Activated CD4-positive, alpha-beta T cell treated with anti-CD3 and anti-CD28 coated beads, Interleukin-2, amount 50 U/mL, for 24 hours (primary cell): ENCODE data around the gene TRAPPC10.

Experiments
- DNase-seq, 2 donors: peaks; one replicate each; pipeline ENCODE4 v3.0.0-alpha.2; 2020; ENCODE audit warnings: low read depth in 1 of 2, low spot score in 1 of 2

Gene TRAPPC10

GRCh38 chr21:43981151-43981870 lies 30.8 kb upstream of the TRAPPC10 start:
- DNase-seq: no peak

- DNase-seq: no peak
Observed at GRCh38 chr21:43981871-43982210, 30.3 kb upstream of the TRAPPC10 start.

- no peak for DNase-seq
Observed at GRCh38 chr21:43982489-43983078, 29.5 kb upstream of the TRAPPC10 start.

- DNase-seq: no peak
Observed at GRCh38 chr21:43983390-43983789, 28.7 kb upstream of the TRAPPC10 start.

GRCh38 chr21:43983860-43984420 lies 28.2 kb upstream of the TRAPPC10 start:
- DNase-seq: no peak

GRCh38 chr21:43984905-43985689 lies 27.0 kb upstream of the TRAPPC10 start:
- DNase-seq: no peak

GRCh38 chr21:43985690-43986251 lies 26.3 kb upstream of the TRAPPC10 start:
- no peak for DNase-seq

- DNase-seq: no peak
Observed at GRCh38 chr21:43986544-43987451, 25.3 kb upstream of the TRAPPC10 start.

GRCh38 chr21:43987509-43987908 lies 24.6 kb upstream of the TRAPPC10 start:
- DNase-seq: no peak

GRCh38 chr21:43988016-43988415 lies 24.1 kb upstream of the TRAPPC10 start:
- DNase-seq: no peak

GRCh38 chr21:43988506-43989230 lies 23.4 kb upstream of the TRAPPC10 start:
- DNase-seq: no peak

- no peak for DNase-seq
Observed at GRCh38 chr21:43989401-43989800, 22.7 kb upstream of the TRAPPC10 start.

- no peak for DNase-seq
Observed at GRCh38 chr21:43991447-43991991, 20.6 kb upstream of the TRAPPC10 start.

- DNase-seq: no peak
Observed at GRCh38 chr21:43992121-43992520, 20.0 kb upstream of the TRAPPC10 start.

- no peak for DNase-seq
Observed at GRCh38 chr21:43993420-43993934, 18.6 kb upstream of the TRAPPC10 start.

GRCh38 chr21:43994085-43994484 lies 18.0 kb upstream of the TRAPPC10 start:
- DNase-seq: no peak

GRCh38 chr21:43994646-43995045 lies 17.5 kb upstream of the TRAPPC10 start:
- DNase-seq: no peak

GRCh38 chr21:43995521-43996105 lies 16.5 kb upstream of the TRAPPC10 start:
- no peak for DNase-seq
